DOHH2 (cell line): ENCODE results near the gene DBET.
"Not testable (repeated sequence)": the region's sequence is repeated elsewhere in the genome, so short reads cannot be mapped to it uniquely, and the experiment has no call there.

Experiments used
- H3F3A ChIP-seq: fragments of 200-600 bp; sonication (generic), shearing (Covaris generic); 2 replicates; pipeline ENCODE4 v1.6.0; 2016; ENCODE audit warnings: antibody characterized with exemption, mild to moderate bottlenecking; ENCODE audit not compliant: control insufficient read depth, insufficient read depth
- H3K27ac ChIP-seq: fragments of 200-600 bp; sonication (generic); 2 replicates; pipeline ENCODE4 v1.5.1; 2014; ENCODE audit warnings: low read depth, mild to moderate bottlenecking, low read length, moderate library complexity
- H3K27me3 ChIP-seq: fragments of 200-600 bp; sonication (generic); 2 replicates; pipeline ENCODE4 v1.6.1; 2014; ENCODE audit warnings: mild to moderate bottlenecking, low read length, mixed read lengths; ENCODE audit not compliant: control insufficient read depth
- H3K36me3 ChIP-seq: fragments of 200-600 bp; sonication (generic); 2 replicates; pipeline ENCODE4 v1.6.1; 2014; ENCODE audit warnings: mild to moderate bottlenecking, low read length, moderate library complexity, mixed read lengths; ENCODE audit not compliant: control insufficient read depth
- H3K4me1 ChIP-seq: fragments of 200-600 bp; sonication (generic); 2 replicates; pipeline ENCODE4 v1.6.1; 2014; ENCODE audit warnings: mild to moderate bottlenecking, low read length, mixed read lengths; ENCODE audit not compliant: control insufficient read depth
- H3K4me2 ChIP-seq: fragments of 200-600 bp; sonication (generic); 2 replicates; pipeline ENCODE4 v1.6.0; 2014; ENCODE audit warnings: mild to moderate bottlenecking, low read length, moderate library complexity
- H3K4me3 ChIP-seq: fragments of 200-600 bp; sonication (generic); 2 replicates; pipeline ENCODE4 v1.5.1; 2014; ENCODE audit warnings: mild to moderate bottlenecking, low read length, mixed read lengths
- H3K79me2 ChIP-seq: fragments of 200-600 bp; sonication (generic); 2 replicates; pipeline ENCODE4 v1.6.1; 2014; ENCODE audit warnings: mild to moderate bottlenecking, low read length, mixed read lengths; ENCODE audit not compliant: control insufficient read depth
- H3K9me2 ChIP-seq: fragments of 200-600 bp; sonication (generic); replicated peaks from 2 replicates; pipeline ENCODE4 v1.6.1; 2014; ENCODE audit warnings: mild to moderate bottlenecking, low read length, mixed read lengths; ENCODE audit not compliant: control insufficient read depth
- H3K9me3 ChIP-seq: fragments of 200-600 bp; sonication (generic); 2 replicates; pipeline ENCODE4 v1.6.1; 2014; ENCODE audit warnings: antibody characterized with exemption, low read length, mixed read lengths; ENCODE audit not compliant: control insufficient read depth, insufficient read depth
- H4K20me1 ChIP-seq: fragments of 200-600 bp; sonication (generic); 2 replicates; pipeline ENCODE4 v1.6.0; 2014; ENCODE audit warnings: low read depth, mild to moderate bottlenecking, antibody characterized with exemption, low read length, moderate library complexity; ENCODE audit not compliant: control insufficient read depth, insufficient read depth

The DBET gene

DNA sequence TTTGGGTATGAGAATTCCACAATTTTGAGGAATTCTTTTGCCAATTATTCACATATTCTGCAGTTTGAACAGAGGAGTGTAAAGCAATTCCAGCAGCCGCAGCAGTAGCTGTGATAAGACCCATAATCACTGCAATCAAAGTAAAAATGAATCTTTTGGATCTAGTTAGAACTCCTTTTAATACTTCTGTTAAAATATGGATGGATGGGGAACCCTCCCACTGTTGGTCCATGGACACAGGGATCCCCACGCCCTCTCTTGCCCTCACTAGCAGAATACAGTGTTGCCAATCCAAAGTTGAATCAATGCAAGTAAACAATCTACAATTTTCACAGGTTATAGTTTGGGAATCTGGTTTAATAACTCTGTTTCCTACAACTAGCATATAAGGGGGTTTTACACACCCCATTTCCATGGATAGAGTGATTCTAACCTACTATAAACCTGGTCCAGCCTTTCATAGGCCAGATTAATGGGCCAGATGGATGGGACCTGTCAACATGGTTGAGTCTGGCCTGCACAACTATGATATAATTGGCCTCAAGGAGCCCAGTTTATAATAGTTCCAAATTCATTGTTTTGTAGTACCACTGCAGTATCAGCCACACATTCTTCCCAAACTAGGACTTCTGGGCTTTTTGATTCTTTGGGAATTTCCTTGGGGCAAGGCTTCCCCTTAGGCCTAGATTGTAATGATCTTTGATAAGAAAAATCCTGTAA, 43.6 kb downstream of the DBET start:
- not testable (repeated sequence) for H4K20me1 ChIP-seq, H3F3A ChIP-seq, H3K79me2 ChIP-seq, H3K4me2 ChIP-seq, H3K9me3 ChIP-seq, H3K9me2 ChIP-seq, H3K36me3 ChIP-seq, H3K4me1 ChIP-seq, H3K27ac ChIP-seq, H3K27me3 ChIP-seq, H3K4me3 ChIP-seq

DNA sequence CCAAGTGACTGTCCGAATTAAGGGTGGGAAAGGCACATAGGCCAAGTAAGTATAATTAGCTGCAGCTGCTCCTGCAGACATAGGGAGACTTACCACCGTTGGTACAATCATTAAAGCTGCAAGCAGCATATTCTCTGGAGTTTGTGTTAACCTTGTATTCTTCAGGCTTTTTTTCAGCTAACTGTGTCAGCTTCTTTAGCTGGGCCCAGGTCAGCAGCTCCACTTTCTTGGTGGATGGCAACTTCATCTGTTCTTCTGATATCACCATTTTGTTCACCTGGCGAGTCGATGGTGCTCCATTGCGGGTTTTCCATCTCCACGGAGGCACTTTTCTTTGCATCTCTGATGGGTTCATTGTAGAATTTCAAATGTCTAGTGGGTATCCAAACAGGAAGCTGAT, 44.5 kb downstream of the DBET start:
- not testable (repeated sequence) for H4K20me1 ChIP-seq, H3K9me2 ChIP-seq, H3K4me3 ChIP-seq, H3K79me2 ChIP-seq, H3K27ac ChIP-seq, H3F3A ChIP-seq, H3K36me3 ChIP-seq, H3K9me3 ChIP-seq, H3K4me1 ChIP-seq, H3K27me3 ChIP-seq, H3K4me2 ChIP-seq

DNA sequence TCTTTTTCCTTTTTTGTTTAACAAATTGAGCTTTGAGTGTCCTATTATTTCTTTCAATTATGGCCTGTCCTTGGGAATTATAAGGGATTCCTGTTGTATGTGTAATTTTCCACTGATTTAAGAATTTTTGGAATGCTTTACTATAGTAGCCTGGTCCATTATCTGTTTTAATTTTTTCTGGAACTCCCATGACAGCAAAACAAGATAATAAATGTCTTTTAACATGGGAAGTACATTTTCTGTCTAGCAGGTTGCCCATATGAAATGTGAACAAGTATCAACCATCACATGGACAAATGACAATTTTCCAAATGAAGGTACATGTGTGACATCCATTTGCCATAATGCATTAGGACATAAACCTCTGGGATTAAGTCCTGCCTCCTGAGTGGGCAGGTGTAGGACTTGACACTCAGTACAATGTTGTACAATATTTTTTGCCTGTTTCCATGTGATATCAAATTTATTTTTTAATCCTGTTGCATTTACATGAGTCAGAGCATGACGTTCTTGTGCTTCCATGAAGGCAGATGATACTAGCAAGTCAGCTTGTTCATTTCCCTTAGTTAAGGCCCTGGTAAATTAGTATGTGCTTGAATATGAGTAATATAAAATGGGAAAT, 45.2 kb downstream of the DBET start:
- not testable (repeated sequence) for H3K4me3 ChIP-seq, H3K79me2 ChIP-seq, H3K27me3 ChIP-seq, H3K36me3 ChIP-seq, H3K9me2 ChIP-seq, H3K9me3 ChIP-seq, H3K4me2 ChIP-seq, H4K20me1 ChIP-seq, H3K27ac ChIP-seq, H3F3A ChIP-seq, H3K4me1 ChIP-seq

DNA sequence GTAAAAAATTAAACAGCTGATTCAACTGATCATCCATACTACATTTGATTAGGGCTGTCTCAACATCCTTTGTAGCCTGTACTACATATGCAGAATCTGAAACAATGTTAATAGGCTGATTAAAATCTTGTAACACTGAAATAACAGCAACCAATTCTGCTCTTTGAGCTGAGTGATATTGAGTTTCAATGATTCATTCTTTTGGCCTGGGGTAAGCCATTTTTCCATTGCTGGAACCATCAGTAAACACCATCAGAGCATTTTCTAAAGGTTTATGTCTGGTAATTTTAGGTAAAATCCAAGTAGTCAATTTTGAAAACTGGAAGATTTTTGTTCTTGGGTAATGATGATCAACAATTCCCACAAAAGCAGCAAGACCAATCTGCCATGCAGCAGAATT, 45.7 kb downstream of the DBET start:
- not testable (repeated sequence) for H3K27me3 ChIP-seq, H4K20me1 ChIP-seq, H3K27ac ChIP-seq, H3K79me2 ChIP-seq, H3K4me3 ChIP-seq, H3K4me1 ChIP-seq, H3K9me2 ChIP-seq, H3K4me2 ChIP-seq, H3F3A ChIP-seq, H3K36me3 ChIP-seq, H3K9me3 ChIP-seq

DNA sequence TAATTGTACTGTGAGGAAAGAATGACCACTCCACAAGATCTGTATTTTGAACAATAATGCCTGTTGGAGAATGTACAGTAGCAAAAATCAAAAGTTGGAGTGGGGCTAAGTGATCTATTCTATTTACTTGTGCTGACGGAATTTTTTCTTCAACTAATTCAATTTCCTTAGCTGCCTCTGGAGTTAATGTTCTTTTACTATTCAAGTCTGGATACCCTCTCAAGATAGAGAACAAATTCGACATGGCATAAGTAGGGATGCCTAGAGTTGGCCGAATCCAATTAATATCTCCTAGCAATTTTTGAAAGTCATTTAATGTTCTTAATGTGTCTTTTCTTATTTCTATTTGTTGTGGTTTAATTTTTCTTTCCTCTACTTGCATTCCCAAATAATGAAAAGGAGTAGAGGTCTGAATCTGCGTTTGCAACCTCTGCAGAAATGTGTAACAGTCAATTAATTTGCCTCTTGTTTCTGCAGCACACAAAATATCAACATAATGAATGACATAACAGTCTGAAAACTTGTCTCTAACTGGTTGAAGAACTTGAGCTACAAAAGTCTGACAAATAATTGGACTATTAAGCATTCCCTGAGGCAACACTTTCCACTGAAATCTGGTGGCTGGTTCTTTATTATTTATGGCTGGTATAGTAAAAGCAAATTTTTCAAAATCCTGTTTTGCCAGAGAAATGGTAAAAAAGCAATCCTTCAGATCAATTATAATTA, 46.4 kb downstream of the DBET start:
- not testable (repeated sequence) for H3K9me3 ChIP-seq

DNA sequence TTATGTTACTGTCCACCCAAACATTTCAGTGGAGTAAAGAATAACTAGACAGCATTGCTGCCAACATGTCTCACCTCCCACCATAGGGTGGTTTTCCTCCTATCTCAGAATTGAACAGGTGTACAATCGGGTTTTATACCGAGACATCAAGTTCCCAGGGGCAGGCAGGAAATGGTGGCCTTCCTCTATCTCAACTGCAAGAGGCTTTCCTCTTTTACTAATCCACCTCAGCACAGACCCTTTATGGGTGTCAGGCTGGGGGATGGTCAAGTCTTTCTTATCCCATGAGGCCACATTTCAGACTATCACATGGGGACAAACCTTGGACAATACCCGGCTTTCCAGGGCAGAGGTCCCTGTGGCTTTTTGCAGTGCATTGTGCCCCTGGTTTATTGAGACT, 48.6 kb downstream of the DBET start:
- not testable (repeated sequence) for H3K9me3 ChIP-seq, H4K20me1 ChIP-seq, H3K27me3 ChIP-seq, H3K4me2 ChIP-seq, H3K79me2 ChIP-seq, H3K36me3 ChIP-seq, H3K4me1 ChIP-seq, H3F3A ChIP-seq, H3K4me3 ChIP-seq, H3K9me2 ChIP-seq, H3K27ac ChIP-seq

More for the DNA sequence above, 46.4 kb downstream of the DBET start:
- not testable (repeated sequence) for H3K36me3 ChIP-seq, H3K4me2 ChIP-seq, H3K4me1 ChIP-seq, H3K27ac ChIP-seq, H3K79me2 ChIP-seq, H3F3A ChIP-seq, H3K27me3 ChIP-seq, H4K20me1 ChIP-seq, H3K9me2 ChIP-seq, H3K4me3 ChIP-seq

DNA sequence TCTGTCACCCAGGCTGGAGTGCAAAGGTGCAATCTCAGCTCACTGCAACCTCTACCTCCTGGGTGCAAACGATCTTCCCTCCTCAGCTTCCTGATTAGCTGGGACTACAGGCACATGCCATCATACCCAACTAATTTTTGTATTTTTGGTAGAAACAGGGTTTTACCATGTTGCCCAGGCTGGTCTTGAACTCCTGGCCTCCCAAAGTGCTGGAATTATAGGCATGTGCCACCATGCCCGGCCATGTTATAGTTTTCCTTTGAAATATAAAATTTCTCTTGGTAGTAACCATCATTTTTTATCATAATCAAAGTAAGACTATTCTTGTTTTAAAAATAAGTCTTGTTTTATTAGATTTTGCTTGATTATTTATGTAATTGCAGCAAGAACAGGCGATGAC, 50.7 kb downstream of the DBET start:
- not testable (repeated sequence) for H3K79me2 ChIP-seq, H3K9me3 ChIP-seq, H4K20me1 ChIP-seq, H3K9me2 ChIP-seq, H3K27me3 ChIP-seq, H3K4me2 ChIP-seq, H3K4me1 ChIP-seq, H3K36me3 ChIP-seq, H3K27ac ChIP-seq, H3F3A ChIP-seq, H3K4me3 ChIP-seq
